Measurements from ENCODE around the gene CCSAP.

Gene CCSAP

DNA sequence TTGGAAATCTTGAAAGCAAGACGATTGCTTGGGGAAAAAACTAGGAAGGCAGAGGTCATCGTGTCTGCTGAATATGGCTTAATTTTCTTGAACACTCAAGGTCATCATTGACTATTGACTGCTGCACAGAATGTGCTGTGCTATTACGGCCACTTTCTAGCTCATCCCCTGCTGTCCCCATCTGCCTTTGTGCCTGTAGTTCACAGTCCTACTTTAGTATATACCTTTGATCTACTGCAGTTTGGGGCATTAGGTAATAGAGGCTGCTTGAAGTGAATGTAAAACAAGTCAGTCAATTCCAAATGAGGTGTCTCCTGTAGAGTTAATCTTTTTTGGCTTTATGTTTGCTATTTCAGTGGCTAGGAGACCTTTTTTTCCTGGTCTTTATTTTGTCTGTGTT lies 63.6 kb downstream of the CCSAP start:
- TF ChIP-seq ZNF660 (tag by site-specific recombination; IDR thresholded peaks at IDR 0.05) (peak; percentile 48; the same call in 1 of the 2 replicates), ZNF324 (tag by site-specific recombination; IDR thresholded peaks at IDR 0.05) (no peak)
- ChIA-PET CTCF (no interaction called here), POLR2A (no interaction called here)
- Histone ChIP-seq H3K4me3 (ENCODE audit: low read depth, low read length) (no peak overlapping the region), H3K4me1 (ENCODE audit: control insufficient read depth, insufficient read depth, low read length) (peaks cover 10% of the 10 kb centered on the region), H3K36me3 (ENCODE audit: control insufficient read depth in 2 of 2, insufficient read depth in 1 of 2, low read length in 2 of 2) (peaks cover 0 to 4% of the 10 kb centered on the region in 2 experiments; a peak in 1 of 3 replicates), H3K9me3 (ENCODE audit: control insufficient read depth, insufficient read depth, low read depth, low read length) (no peaks in the 10 kb centered on the region), H3K27ac (ENCODE audit: extremely low read depth, low read depth, low read length) (no peak overlapping the region)

DNA sequence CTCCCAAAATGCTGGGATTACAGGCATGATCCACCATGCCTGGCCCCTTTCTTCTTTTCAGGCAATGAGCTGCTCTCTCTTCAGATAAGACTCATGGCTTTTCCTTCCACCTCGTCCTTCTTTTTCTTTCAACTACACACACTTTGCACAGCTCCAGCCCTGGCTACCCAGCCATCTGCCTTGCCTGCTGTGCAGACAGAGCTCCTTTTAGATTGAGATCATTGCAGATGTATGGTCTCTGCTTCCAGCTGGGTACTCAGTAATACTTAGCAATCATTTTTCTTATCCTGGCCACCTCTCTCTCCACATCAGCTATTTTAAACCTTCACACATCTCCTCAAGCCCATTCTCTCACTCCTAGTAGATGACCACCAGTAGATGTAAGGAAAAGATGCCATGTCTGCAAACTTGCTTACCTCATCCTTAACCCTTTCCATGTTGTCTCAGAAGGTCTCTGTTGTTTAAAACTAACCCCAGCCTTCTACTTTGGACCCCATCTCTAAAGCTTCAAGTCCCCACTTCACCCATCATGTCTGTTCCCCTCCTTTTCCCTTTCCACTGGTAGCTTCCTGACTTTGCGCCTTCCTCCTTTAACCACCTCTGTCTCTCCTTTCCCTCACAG lies 64.6 kb downstream of the CCSAP start:
- H3K4me1 ChIP-seq (ENCODE audit: control insufficient read depth, insufficient read depth, low read length) = peaks cover 19% of the 10 kb centered on the region
- TF ChIP-seq PRDM10 (tag by site-specific recombination; IDR thresholded peaks at IDR 0.05) (peak; percentile 23; the same call in 1 of the 2 replicates), ZNF701 (tag by site-specific recombination; IDR thresholded peaks at IDR 0.05) (no peak), ZFP69B (tag by site-specific recombination; IDR thresholded peaks at IDR 0.05) (0 out of 2 replicates have a peak, but pooled peaks have one; percentile 13)
- CTCF ChIA-PET = interaction anchor here (0.7 kb wide), 1 partner anchor 20 kb away, joined by 3 read pairs; no protein-coding TSS in a partner anchor
- no peaks in the 10 kb centered on the region for H3K9me3 ChIP-seq (ENCODE audit: control insufficient read depth, insufficient read depth, low read depth, low read length)
- H3K36me3 ChIP-seq (ENCODE audit: control insufficient read depth in 2 of 2, insufficient read depth in 1 of 2, low read length in 2 of 2) = peaks cover 0 to 4% of the 10 kb centered on the region in 2 experiments; a peak in 1 of 3 replicates
- POLR2A ChIA-PET = interaction anchor here (0.6 to 0.7 kb wide), 2 partner anchors 63 to 1087 kb away, joined by 3 to 7 read pairs; no protein-coding TSS in a partner anchor
- H3K27ac ChIP-seq (ENCODE audit: extremely low read depth, low read depth, low read length) = no peak overlapping the region
- no peak overlapping the region for H3K4me3 ChIP-seq (ENCODE audit: low read depth, low read length)

DNA sequence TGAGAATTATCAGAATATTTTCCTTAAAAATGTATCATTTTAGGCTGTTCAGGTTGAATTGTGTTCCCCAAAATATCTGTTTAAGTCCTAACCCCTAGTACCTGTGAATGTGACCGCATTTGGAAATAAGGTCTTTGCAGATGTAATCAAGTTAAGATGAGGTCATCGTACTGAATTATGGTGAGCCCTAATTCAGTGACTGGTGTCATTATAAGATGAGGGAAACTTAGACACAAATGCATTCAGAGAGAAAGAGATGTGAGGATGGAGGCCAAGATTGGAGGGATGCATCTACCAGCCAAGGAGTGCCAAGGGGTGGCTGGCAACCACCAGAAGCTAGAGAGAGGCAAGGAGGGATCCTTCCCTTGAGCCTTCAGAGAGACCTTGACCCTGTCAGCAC lies 67.8 kb downstream of the CCSAP start:
- no peak overlapping the region for H3K27ac ChIP-seq (ENCODE audit: extremely low read depth, low read depth, low read length)
- no peak overlapping the region for H3K4me3 ChIP-seq (ENCODE audit: low read depth, low read length)
- ChIA-PET CTCF (interaction anchor here (0.6 kb wide), 1 partner anchor 146 kb away, joined by 3 read pairs; no protein-coding TSS in a partner anchor), POLR2A (no interaction called here)
- H3K9me3 ChIP-seq (ENCODE audit: control insufficient read depth, insufficient read depth, low read depth, low read length) = no peaks in the 10 kb centered on the region
- peaks cover 33% of the 10 kb centered on the region for H3K4me1 ChIP-seq (ENCODE audit: control insufficient read depth, insufficient read depth, low read length)
- H3K36me3 ChIP-seq (ENCODE audit: control insufficient read depth in 2 of 2, insufficient read depth in 1 of 2, low read length in 2 of 2) = peaks cover 0 to 4% of the 10 kb centered on the region in 2 experiments; a peak in 1 of 3 replicates
- TF ChIP-seq, protein P1, sequence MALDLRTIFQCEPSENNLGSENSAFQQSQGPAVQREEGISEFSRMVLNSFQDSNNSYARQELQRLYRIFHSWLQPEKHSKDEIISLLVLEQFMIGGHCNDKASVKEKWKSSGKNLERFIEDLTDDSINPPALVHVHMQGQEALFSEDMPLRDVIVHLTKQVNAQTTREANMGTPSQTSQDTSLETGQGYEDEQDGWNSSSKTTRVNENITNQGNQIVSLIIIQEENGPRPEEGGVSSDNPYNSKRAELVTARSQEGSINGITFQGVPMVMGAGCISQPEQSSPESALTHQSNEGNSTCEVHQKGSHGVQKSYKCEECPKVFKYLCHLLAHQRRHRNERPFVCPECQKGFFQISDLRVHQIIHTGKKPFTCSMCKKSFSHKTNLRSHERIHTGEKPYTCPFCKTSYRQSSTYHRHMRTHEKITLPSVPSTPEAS (tag by site-specific recombination; IDR thresholded peaks at IDR 0.05) = 0 out of 2 replicates have a peak, but pooled peaks have one; percentile 4
- TF ChIP-seq SCRT1 (tag by site-specific recombination; IDR thresholded peaks at IDR 0.05; ENCODE audit: borderline replicate concordance) = no peak
- no peak for TF ChIP-seq ZNF529 (tag by site-specific recombination; IDR thresholded peaks at IDR 0.05; ENCODE audit: insufficient replicate concordance)
- peak; percentile 32; the same call in 1 of the 2 replicates for TF ChIP-seq PATZ1 (tag by site-specific recombination; IDR thresholded peaks at IDR 0.05)
- no peak for TF ChIP-seq HOXD13 (CRISPR knock-in tag; IDR thresholded peaks at IDR 0.05; ENCODE audit: borderline replicate concordance)
- TF ChIP-seq ZNF10 (tag by site-specific recombination; IDR thresholded peaks at IDR 0.05) = peak; percentile 73
- TF ChIP-seq, protein P2, sequence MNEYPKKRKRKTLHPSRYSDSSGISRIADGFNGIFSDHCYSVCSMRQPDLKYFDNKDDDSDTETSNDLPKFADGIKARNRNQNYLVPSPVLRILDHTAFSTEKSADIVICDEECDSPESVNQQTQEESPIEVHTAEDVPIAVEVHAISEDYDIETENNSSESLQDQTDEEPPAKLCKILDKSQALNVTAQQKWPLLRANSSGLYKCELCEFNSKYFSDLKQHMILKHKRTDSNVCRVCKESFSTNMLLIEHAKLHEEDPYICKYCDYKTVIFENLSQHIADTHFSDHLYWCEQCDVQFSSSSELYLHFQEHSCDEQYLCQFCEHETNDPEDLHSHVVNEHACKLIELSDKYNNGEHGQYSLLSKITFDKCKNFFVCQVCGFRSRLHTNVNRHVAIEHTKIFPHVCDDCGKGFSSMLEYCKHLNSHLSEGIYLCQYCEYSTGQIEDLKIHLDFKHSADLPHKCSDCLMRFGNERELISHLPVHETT (tag by site-specific recombination; IDR thresholded peaks at IDR 0.05) = 0 out of 2 replicates have a peak, but pooled peaks have one; percentile 54
- TF ChIP-seq REPIN1 (tag by site-specific recombination; IDR thresholded peaks at IDR 0.05; ENCODE audit: low read depth) = no peak
- TF ChIP-seq PRDM4 (tag by site-specific recombination; IDR thresholded peaks at IDR 0.05) = no peak
- 0 out of 2 replicates have a peak, but pooled peaks have one; percentile 36 for TF ChIP-seq ZFP69B (tag by site-specific recombination; IDR thresholded peaks at IDR 0.05)
- TF ChIP-seq ZNF677 (tag by site-specific recombination; IDR thresholded peaks at IDR 0.05) = no peak
- peak; percentile 51; the same call in 1 of the 2 replicates for TF ChIP-seq ZEB2 (tag by site-specific recombination; IDR thresholded peaks at IDR 0.05)
- no peak for TF ChIP-seq ZNF548 (tag by site-specific recombination; IDR thresholded peaks at IDR 0.05)
- no peak for TF ChIP-seq ZNF174 (tag by site-specific recombination; IDR thresholded peaks at IDR 0.05)
- TF ChIP-seq YY1 (tag by site-specific recombination; IDR thresholded peaks at IDR 0.05) = no peak
